GM19043 (cell line): Measurements from ENCODE around the gene CEPT1.

Experiments used
- ATAC-seq: cut with Tn5 transposase; IDR thresholded peaks from one replicate; pipeline ENCODE4 v1.9.1; 2021; ENCODE audit warnings: low read depth; ENCODE audit not compliant: unreplicated experiment

CEPT1 gene

DNA sequence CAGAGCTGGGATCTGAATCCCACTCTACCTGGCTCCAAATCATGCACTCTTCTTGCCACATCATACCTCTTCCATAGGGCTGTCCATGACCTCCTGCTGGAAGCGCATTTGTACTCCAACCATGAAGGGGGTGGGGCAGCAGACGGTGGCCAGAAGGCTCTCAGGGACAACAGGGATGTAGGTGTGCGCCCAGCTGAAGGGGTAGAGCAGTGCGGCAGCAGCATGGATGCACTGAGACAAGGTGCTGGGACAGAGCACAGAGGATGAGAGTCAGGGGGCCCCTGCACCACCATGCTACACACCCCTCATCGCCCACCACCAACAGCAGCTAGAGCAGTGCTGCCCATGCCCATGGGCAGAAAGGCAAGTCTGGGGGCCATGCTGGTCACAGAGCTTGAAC is 52.1 kb downstream of the CEPT1 start:
- ATAC-seq: no peak

DNA sequence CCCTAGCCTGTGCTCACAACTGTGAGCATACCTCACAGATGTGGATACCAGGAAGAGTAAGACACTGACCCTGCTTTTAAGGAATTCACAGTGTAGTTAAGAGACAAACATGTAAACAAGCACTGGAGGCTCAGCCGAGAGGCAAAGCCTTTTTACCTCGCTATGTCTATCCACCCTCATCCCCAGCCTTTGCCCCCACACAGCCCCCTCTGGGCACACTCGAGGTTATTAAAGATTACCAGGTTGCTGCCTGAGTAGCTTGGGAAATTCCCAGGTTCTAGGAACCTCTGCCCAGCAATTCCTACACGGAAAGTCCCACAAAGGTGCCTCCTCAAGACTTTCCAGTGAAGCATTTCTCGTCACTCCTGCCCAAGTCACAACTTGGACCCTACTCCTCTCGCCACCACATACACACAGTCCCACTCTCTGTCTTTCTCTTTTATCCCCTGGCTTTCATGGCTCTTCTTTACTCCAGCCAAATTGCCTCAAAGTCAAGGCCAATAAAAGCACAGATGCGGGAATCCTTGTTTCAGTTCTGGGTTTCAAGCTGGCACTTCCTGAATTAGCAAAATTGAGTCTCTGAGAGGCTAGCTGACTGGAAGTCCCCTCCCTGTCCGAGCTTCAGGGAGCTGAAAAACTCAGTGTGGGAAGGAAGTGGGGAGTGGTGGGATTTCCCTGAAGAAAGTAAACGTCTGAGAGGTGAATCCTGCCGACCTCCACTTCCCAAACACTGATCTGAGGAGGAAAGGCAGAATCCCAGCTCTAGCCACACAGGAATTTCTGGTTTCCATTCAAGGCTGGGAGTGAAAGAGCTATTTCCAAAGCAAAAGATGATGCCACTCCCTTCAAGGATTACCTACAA is 52.9 kb downstream of the CEPT1 start:
- no peak for ATAC-seq

DNA sequence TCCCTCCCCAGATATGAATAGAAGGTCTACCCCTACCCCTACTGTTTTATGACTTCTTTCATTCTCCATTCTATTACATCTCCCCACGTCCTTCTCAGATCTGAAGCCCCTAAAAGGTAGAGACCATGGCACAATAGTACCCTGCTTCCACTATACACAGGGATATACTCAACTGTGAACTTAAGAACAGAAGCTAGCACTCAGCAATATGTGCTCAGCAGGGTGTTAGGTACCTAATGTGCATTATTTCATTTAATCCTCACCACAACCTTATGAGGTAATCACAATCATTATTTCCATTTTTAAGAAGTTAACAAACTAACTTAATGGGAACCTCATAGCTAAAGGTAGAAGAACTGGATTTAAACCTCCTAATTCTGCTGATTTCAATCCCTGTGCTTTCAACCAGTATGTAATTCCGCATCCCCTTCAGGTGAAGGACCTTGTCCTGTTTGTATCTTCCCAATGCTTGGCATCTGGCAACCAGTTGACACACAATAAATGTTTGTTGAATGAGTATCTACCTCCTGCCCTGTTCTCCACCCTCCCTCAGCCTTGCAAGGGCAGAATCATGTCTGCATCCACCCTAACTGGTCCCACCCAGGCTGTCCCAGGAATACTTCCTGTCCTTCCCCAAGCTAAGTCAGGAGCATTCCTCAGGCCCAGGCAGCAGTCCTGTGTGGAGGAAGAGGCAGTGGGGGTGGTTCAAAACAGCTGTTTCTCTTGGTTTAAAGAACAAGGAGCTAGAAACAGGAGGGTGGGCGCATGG is 53.9 kb downstream of the CEPT1 start:
- no peak for ATAC-seq

DNA sequence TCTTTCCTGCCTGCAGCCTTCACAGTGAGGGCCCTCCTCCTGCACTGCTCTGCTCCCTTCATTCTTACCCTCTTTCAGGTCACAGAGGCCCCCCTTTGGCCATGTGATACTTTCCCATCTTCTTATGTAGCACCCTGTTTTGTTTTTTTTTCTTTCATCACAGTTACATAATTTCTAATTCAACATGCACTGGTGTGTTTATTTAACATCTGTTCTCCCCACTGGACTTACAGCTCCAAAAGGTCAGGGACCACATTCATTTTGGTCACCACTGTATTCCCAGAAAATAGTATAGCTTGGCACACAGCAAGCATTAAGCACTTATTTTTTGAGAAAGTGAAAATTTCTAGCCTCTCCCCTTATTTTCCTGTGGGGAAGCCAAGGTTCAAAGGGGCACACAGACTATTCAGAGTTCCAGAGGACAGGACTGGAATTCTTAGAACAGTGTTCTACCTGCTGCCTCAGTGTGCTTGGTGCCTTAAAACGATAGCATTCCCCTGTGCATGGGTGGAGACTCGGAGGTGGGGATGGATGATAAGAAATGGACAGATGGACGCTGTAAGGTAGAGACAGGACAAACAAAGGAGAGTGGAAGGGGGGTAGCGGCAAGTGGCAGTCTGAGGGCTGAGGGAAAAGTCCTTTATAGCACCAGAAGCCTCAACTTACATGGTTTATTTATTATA is 55.1 kb downstream of the CEPT1 start:
- ATAC-seq: no peak

DNA sequence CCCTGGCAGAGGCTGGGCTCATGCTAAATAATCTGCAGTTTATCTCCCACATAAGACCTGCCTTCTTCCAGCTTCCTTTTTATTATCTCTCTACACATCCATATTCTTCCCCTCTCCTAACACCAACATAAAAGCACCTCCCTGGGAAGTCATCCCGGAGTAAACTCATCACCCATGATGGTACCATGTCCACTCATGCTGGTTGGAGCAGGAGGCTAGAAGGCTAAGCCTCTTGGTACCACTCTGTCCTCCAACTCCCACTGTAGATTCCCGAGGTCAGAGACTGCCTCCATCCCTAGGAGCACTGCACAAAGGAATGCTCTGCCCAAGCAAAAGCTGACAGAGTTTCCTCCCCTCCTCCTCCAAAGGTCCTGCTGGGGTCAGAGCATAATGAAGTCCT is 56.2 kb downstream of the CEPT1 start:
- no peak for ATAC-seq

DNA sequence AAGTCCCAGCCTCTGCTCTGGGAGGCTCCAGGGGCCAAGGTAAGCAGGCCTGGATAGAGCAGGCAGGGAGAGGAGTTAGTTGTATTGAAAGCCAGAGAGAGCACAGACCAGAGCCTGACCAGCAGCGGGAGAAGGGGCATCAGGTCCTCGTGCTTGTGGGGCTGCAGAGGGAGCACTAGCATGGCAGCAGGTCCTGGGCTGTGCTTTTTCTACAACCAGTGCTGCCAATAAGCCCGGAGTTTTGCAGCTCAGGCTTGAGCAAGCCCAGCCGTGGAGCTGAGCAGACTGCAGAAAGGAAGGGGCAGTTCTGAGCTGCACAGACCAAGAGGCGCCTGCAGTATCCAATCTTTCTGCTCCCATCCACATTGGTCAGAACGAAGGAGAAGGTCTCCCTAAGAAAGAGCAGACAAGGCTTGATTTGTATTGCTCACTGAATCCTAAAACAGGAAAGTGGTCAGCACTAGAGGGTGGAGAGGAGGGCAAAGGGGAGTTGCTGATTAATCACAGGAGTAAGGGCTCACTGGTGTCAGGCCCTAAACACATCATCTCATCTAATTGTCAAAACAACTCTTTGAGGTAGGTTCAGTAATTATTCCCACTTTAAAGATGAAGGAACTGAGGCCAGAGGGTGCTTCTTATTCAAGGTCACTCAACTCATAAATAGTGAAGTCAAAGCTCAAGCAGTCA is 57.7 kb downstream of the CEPT1 start:
- ATAC-seq: no peak

DNA sequence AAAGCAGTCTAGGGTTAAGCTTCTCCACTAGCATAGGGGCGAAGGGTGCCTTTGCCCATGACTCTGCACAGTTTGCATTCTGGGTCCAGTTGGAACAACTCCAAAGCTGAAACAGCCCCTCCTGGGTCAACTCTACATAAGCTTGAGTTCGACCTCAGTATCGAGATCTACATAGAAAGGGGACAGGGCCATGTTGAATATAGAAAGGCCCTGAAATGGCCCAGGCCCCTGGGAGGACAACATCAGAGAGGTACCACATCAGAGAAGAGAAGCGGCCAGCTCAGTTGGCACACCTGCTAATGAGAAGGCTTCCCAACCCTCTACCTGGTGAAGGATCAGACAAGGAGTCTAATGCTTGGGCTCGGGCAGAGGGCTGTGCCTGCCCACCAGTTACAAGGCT is 58.8 kb downstream of the CEPT1 start:
- ATAC-seq: no peak

DNA sequence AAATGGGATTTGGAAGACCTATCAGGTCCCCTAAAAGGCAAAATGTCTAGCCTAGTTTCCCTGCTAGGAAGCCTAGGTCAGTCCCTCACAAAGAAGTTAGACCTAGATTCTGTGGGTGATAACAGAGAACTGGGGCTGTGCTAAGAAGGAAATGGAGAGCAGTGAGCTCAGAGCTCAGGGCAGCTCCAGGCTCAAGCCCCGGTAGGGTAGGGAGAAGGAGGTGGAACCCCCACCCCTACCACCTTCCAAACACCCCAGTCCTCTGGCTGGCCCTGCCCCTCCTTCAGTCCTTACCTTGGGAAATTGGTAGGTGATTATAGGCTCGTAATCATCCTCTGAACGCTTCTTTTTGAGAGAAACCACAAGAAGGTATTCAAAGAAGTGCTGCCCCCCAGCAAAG is 59.3 kb downstream of the CEPT1 start:
- no peak for ATAC-seq

DNA sequence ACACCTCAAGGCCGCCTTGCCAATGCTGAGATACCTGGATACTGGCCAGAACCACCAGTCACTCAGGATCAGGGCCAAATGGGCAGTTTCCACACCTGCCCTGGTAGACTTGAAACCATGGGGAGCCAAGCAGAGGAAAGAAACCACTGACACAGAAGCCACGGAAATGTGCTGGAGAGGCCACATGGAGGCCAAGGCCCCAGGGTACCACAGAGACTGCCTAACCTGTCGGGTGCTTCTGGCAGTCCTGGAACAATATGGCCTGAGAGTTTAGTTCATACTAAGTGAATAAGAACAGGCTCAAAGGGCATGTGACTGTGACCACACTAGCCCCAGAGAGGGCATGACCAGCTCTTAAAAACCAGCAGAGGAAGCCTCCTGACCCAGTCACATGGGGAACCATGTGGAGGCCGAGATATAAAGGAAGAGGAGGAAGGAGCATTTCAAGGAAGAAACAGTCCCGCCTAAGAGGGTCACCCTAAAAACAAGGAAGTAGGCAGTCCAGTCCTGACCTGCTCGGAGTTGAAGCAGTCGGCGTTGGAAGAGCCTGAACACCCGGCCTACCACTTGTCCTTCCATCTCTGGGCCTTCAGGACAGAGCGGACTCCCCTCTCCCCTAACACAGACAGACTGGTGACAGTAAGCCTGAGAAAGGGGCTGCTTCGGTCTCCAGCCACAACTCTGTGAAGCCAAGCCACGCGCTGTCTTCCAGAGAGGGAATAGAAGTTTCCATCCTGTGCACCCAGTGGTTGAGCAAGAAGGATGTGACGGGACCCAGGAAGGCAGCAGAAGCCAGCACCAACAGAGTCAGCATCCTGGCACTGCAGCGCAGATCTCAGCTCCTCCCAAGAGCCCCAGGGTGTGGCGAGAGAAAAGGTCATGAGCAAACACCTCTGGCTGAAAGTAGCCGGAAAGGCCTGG is 60.1 kb downstream of the CEPT1 start, which contains the start of gene DENND2D:
Gene DENND2D, minus strand, starts transcription at position 766 of the 921 bp plus-strand sequence. Its CDS starts 187 bp downstream, at position 579.
- no peak for ATAC-seq

DNA sequence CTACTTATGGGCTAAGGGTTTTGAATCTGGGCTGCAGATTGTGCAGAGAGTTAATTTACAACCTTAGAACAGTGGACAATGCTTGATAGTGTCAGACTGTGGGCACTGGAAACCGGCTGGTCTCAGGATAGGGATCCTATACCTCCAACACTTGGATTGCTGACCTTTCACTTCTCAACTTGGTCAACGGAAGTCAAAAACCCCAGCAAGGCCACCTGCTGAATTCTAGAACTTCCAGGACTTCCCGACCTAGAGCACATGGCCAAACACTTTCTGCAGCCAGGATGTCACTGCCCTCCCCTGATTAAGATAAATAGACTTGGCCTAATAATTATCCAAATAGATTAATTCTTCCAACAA is 60.8 kb downstream of the CEPT1 start:
- ATAC-seq: no peak

DNA sequence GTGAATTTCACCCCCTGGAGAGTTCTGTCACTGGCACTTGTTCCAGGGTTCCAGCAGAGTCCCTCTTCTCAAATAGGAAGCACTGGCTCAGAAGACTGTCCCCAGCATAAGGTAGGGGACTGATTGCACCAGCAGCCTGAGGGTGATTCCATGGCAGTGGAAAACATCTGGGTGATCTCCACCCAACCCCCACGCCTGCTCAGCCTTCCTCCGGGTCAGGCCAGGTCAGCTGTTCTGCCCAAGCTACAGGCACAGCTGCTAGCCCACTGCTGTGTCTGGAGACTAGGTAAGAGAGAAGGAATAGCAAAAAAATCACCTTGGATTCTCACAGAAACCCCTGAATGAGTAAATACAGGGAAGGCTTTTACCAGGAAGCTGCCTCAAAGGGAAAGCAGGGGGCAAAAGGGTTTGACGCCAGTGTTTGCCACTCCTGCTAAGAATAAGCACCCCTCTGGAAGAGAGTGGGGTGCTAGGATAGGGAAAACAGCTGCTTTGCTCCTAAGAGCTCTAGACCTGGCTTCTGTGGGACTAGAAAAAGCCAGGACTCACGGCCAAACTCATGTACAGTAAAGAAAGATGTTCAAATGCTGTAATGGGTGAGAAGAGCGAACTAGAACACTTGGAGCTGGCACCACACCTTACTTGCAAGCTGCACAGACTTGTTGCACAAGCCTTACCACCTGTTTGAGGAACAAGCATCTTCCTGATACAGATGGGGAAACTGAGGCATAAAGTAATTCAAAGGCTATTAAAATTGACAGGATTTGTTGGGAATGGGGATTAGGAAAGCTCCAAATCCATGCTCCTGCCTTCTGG is 61.5 kb downstream of the CEPT1 start:
- no peak for ATAC-seq

DNA sequence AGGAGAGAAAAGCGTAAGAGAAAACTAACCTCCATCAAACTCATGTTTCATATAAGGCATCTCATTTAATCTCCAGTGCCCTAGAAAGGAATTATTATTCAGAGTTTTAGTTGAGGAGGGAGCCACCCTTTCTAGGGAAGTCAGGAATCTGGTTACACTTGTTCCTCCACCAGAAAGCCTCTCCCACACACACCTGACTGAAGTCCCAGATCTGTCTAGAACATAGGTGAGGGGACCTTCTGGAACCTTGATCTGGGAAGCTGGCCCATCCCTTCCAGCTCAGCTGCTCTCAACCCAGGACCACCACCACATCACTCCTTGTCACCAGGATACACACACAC is 62.3 kb downstream of the CEPT1 start:
- ATAC-seq: no peak

DNA sequence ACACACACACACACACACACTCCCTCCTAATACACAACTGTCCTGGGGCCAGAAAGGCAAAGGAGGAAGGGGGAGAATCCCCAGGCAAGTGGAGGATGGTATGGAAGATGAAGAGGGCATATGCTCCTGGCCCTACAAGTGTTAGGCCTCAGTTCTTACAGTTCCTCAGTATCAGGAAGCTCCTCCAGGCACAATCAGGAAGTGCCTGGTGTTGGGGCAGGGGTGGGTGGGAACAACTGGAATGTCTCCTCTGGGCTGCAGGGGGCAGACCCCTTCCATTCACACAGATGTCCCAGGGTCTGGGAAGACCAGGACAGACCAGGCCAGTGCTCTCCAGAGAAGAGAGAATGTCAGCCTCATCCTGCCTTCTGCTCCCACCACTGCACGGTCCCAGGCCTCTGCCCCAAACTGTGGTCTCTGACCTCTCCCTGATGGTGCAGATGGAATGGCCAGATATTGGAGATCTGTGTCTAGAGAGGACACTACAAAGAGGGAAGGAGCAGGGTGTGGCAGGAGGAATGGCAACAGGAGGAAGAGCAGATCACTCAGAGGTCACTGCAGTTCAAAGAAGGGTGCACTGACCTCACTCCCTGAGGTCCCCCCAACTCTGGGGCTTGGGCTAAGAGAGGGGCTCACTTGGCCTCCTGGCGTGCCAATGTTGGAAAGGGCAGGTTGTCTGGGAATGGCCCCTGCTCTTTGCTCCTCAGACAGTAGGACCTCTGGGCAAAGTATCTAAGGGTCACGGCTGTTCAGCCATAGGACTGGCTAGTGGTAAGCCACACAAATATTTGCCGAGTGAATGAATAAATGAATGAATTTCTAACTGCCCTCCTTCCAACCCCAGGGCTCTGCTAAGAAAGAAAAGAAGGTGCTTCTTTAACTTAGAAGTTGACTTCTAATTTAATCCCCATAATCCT is 62.9 kb downstream of the CEPT1 start:
- ATAC-seq: no peak

DNA sequence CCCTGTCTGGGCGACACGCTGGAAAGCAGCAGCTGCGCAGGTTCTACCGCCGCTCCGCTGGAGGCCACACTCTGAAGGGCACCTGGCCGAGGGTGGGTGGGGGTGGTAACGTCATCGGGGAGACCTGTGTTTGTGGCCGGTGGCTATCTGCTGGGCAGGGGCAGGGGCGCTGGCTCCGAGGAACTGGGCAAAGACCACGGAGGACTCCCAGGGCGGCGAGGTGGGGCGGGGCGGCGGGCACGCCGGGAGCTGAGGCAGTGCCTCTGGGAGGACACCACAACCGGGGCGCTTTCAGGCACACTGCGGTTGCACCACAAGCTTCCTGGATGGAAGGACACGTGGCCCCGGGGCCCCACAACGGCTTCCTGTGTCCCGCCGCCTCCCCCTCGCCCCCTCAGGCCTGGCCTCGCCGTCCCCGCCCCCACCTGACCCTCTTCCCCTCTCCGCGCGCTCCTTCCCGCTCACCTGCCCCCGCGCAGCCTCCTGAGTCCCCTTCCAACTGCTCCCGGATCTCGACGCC is 63.7 kb downstream of the CEPT1 start:
- peak; percentile 54 for ATAC-seq

DNA sequence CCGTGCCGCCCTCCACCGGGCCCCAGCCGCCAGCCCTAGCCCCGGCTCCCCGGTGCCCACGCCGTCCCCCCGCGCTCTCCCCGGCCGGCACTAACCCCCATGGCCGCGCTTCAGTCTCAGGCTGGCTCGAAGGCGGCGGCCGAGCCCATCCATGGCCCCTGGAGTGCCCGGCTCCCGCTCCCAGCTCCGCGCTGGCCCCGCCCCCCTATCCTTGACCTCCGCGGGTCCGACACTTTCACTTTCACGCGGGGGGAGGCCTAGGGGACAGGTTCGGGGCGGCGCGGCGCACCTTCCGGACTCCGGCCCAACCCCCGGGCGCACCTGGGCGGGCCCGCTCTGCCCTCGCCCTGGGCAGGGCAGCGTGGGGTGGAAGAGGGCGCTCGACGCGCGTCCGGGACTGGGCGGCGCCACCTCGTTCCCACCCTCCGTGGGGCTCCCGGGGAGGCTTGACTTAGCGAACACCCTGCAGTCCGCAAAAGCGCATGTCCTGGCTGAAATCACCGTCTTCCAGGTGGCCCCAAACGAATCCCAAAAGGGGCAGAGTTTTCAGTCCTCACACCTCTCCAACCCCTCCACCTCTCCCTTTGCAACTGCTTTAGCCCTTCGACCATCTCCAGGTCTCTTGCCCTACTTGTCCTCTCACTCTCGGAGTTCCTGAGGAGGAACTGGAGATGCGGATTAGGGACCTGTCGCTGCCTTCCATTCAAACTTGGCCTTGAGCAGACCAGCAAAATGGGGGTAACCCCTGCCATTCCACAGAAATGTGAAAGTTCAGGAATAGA is 64.4 kb downstream of the CEPT1 start:
- peak; percentile 53 for ATAC-seq

DNA sequence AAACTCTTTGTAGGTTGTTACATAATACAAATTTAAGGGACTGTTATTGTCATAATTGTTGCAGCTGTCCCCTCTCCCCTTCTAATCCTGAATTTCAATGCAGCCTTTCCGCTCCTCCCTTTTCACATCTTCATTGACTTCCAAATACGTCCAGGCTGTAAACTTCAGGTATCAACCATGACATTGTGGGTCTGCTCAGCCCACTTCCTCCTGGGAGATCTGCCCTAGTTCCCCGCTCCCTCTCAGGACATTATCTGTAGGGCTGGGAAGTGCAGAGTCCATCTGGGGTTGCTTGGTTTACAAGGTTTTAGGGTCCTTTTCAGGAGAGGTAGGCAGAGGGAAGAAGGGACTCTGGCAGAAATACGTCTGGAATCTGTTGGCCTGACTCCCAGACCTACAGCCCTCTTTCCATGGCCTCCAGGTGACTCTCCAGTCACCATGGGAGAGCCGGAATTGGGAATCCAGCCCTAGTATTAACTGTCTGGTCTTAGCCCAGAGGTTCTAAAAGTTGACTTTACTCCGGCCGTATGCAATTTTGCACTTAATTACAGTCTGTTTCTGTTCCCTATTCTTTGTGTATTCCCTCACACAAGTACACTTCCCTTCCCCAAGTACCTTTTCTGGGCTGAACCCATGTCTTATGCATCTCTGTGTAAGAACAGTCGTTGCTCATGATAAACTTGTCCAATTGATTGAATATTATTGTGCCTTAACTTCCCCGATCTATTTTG is 65.1 kb downstream of the CEPT1 start:
- no peak for ATAC-seq
